ENCODE results near the gene PPOX.

Gene PPOX

GRCh38 chr1:161199506-161200139 lies 33.4 kb downstream of the PPOX start:
- FAIRE-seq = no peak

- FAIRE-seq = no peak
Measured at GRCh38 chr1:161200421-161200991, 34.3 kb downstream of the PPOX start.

GRCh38 chr1:161200992-161201835 lies 35.0 kb downstream of the PPOX start:
- no peak for FAIRE-seq

- peak; percentile 76 for FAIRE-seq
Measured at GRCh38 chr1:161201836-161202712, 35.8 kb downstream of the PPOX start, which contains the start of gene NDUFS2. Gene NDUFS2, plus strand, starts transcription at chr1:161202367. Its CDS starts 19 bp downstream, at chr1:161202386.

- FAIRE-seq = no peak
Measured at GRCh38 chr1:161206411-161207140, 40.4 kb downstream of the PPOX start.

GRCh38 chr1:161207173-161207572 lies 40.9 kb downstream of the PPOX start:
- FAIRE-seq = no peak

- no peak for FAIRE-seq
Measured at GRCh38 chr1:161209790-161210409, 43.7 kb downstream of the PPOX start.

- FAIRE-seq = no peak
Measured at GRCh38 chr1:161214369-161214768, 48.1 kb downstream of the PPOX start.

- no peak for FAIRE-seq
Measured at GRCh38 chr1:161215076-161215475, 48.9 kb downstream of the PPOX start, which contains the start of gene FCER1G. Gene FCER1G, plus strand, starts transcription at chr1:161215295. Its CDS starts 27 bp downstream, at chr1:161215322.

GRCh38 chr1:161216945-161217712 lies 50.9 kb downstream of the PPOX start:
- no peak for FAIRE-seq

GRCh38 chr1:161217831-161218230 lies 51.6 kb downstream of the PPOX start:
- FAIRE-seq = no peak

GRCh38 chr1:161218301-161219077 lies 52.3 kb downstream of the PPOX start:
- FAIRE-seq = no peak

- no peak for FAIRE-seq
Measured at GRCh38 chr1:161219078-161219892, 53.1 kb downstream of the PPOX start.

GRCh38 chr1:161220002-161220401 lies 53.8 kb downstream of the PPOX start:
- no peak for FAIRE-seq

All from islet of Langerhans (tissue), 1 donor.